Breast epithelium (tissue), 3 donors: ENCODE data around the gene P2RY6.

ENCODE experiments used
- POLR2A ChIP-seq: fragments of 450-650 bp; IDR thresholded peaks from one replicate; pipeline ENCODE4 v1.6.1; 2016; ENCODE audit warnings: antibody characterized with exemption, mild to moderate bottlenecking, moderate library complexity
- TF ChIP-seq, protein P1 (sequence below), 3 donors: fragments of 450-650 bp; IDR thresholded peaks; one replicate each; pipeline ENCODE4 v1.5.1; 2016 to 2017; ENCODE audit warnings: antibody characterized with exemption in 3 of 3, mild to moderate bottlenecking in 3 of 3, moderate library complexity in 3 of 3

DNA sequence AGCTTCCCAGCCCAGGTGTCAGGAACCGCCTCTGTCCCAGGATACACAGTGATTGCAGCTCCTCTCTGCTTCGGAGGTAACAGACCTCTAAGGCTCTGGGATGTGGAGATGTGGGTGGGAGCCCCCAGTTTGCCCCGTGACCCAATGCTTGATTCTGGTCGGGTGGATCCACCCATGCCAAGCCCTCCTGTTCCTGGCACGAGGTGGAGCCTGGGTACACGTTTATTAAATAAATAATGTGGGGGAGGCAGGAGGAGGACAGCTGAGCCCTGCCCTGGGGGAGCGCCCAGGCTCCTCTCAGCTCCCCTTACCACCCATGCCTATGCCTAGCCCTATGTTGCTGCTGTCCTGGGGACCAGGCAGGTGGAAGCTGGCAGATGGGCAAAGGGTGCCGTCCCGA lies 52.0 kb downstream of the P2RY6 start:
- TF ChIP-seq, protein P1, sequence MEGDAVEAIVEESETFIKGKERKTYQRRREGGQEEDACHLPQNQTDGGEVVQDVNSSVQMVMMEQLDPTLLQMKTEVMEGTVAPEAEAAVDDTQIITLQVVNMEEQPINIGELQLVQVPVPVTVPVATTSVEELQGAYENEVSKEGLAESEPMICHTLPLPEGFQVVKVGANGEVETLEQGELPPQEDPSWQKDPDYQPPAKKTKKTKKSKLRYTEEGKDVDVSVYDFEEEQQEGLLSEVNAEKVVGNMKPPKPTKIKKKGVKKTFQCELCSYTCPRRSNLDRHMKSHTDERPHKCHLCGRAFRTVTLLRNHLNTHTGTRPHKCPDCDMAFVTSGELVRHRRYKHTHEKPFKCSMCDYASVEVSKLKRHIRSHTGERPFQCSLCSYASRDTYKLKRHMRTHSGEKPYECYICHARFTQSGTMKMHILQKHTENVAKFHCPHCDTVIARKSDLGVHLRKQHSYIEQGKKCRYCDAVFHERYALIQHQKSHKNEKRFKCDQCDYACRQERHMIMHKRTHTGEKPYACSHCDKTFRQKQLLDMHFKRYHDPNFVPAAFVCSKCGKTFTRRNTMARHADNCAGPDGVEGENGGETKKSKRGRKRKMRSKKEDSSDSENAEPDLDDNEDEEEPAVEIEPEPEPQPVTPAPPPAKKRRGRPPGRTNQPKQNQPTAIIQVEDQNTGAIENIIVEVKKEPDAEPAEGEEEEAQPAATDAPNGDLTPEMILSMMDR (IDR thresholded peaks at IDR 0.05), result no peak
- no peak for TF ChIP-seq POLR2A
